Lower lobe of right lung (tissue), 2 donors: ENCODE measurements around the gene TRIM7. TPM values are rescaled to one million over a fixed set of nuclear protein-coding genes. Genes with fewer than 3 reads are reported as not detected.

ENCODE experiments used
- ATAC-seq, 2 donors: fragments of 200-7000 bp; cut with Tn5 transposase; one replicate each; pipeline ENCODE4 v1.9.1; 2020 to 2022; ENCODE audit warnings: mild to moderate bottlenecking in 2 of 2, moderate library complexity in 2 of 2
- DNase-seq: peaks from one replicate; pipeline ENCODE4 v3.0.0-alpha.2; 2020
- H3K27ac ChIP-seq: fragments of 200-600 bp; one replicate; pipeline ENCODE4 v1.8.0; 2022
- H3K27me3 ChIP-seq: fragments of 200-600 bp; one replicate; pipeline ENCODE4 v1.8.0; 2022; ENCODE audit warnings: low read depth
- H3K36me3 ChIP-seq: fragments of 200-600 bp; one replicate; pipeline ENCODE4 v1.8.0; 2022; ENCODE audit warnings: mild to moderate bottlenecking
- H3K4me1 ChIP-seq: fragments of 200-600 bp; one replicate; pipeline ENCODE4 v1.8.0; 2022
- H3K4me3 ChIP-seq: fragments of 200-600 bp; one replicate; pipeline ENCODE4 v1.8.0; 2022; ENCODE audit warnings: mild to moderate bottlenecking
- H3K9me3 ChIP-seq: fragments of 200-600 bp; one replicate; pipeline ENCODE4 v1.8.0; 2022
- CTCF ChIP-seq: fragments of 200-600 bp; IDR thresholded peaks from one replicate; pipeline ENCODE4 v1.8.0; 2022; ENCODE audit warnings: antibody characterized with exemption, mild to moderate bottlenecking
- intact Hi-C: fragments of 100-400 bp; cut with DNase I; formaldehyde crosslinking; loops from one replicate; pipeline ENCODE4 v1.11.0; 2022
- total RNA-seq: library from RNA; stranded (reverse); fragmentation: NEBNext Ultra II Directional; extraction: Animal tissue kit (Norgen Biotek cat#: 25700); gene quantifications from one replicate; pipeline ENCODE4 v1.2.1, GENCODE V29; 2021
- donor health status: DM: no; HTN: yes; CAD: no; lungs with severe emphysema.

The TRIM7 gene
- total RNA-seq, 1 donor from 2014 or later, result 4.3 TPM

- peak within 1 kb of the TSS; percentile 98 for H3K27ac ChIP-seq
Observed at GRCh38 chr5:181243564-181244343, 38.8 kb upstream of the TRIM7 start, which contains the start of gene RACK1. RACK1 (minus strand) TSS chr5:181243906; CDS start chr5:181243800, 106 bp downstream.

DNA sequence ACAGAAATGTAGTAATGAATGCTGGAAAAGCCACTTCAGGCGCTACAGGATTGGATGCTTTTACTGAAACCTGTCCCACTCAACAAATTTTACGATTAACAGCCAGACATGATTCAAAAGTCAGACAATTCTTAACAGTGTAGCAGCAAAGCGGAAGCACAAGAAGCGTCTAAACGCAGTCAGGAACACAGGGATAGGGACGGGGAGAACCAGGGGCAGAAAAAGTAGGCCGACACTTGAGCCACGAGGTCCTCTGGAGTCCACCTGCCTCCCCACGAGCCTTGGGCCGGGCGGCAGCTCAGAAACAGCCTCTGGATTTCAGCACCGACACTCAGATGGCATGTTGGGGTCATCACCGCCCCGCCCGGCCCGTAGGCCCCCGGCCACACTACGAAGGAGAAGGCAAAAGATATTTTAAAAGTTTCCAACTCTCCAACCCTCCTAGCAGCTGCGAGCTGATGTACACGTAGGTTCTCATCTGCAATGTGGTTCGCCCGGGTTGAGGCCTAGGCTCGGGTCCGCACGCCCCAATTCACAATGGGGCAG lies 38.1 kb upstream of the TRIM7 start:
- DNase-seq (no peak), ATAC-seq (peak in 1 of 2 donors; percentile 2)
- H3K27ac ChIP-seq, result peak overlapping the region; percentile 98
- no peaks in the 10 kb centered on the region for H3K27me3 ChIP-seq
- intact Hi-C loops, result no loop called here
- peaks cover 46% of the 10 kb centered on the region for H3K4me1 ChIP-seq
- peaks cover 43% of the 10 kb centered on the region for H3K36me3 ChIP-seq
- no peaks in the 10 kb centered on the region for H3K9me3 ChIP-seq
- TF ChIP-seq CTCF, result no peak
- H3K4me3 ChIP-seq, result peak overlapping the region; percentile 79

More at GRCh38 chr5:181243564-181244343, 38.8 kb upstream of the TRIM7 start, which contains the start of gene RACK1:
- Histone ChIP-seq H3K4me3 (peak within 1 kb of the TSS; percentile 79), H3K4me1 (peaks cover 53% of the 10 kb centered on the region), H3K9me3 (no peaks in the 10 kb centered on the region), H3K36me3 (peaks cover 36% of the 10 kb centered on the region), H3K27me3 (no peaks in the 10 kb centered on the region)
- TF ChIP-seq CTCF, result no peak
- DNase-seq (peak; percentile 91), ATAC-seq (peak; percentile 77 to 80)
- intact Hi-C loops, result no loop called here

DNA sequence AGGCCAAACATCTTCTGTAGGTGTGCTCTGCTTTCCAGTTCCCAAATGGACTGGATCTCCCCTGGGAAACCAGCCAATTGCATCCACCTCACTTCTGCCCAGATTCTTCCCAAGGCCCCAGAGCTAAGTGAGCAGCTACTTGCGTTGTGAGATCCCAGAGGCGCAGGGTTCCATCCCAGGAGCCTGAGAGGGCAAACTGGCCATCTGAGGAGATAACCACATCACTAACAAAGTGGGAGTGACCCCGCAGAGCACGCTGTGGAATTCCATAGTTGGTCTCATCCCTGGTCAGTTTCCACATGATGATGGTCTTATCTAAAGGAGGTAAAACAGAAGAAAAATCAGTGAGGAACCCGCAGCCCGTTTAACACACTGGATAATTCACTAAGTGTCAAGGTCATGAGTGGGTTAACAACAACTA lies 37.0 kb upstream of the TRIM7 start:
- peak overlapping the region; percentile 79 for H3K4me3 ChIP-seq
- intact Hi-C loops, result no loop called here
- no peaks in the 10 kb centered on the region for H3K9me3 ChIP-seq
- no peak for TF ChIP-seq CTCF
- H3K36me3 ChIP-seq, result peaks cover 53% of the 10 kb centered on the region
- peak overlapping the region; percentile 98 for H3K27ac ChIP-seq
- H3K27me3 ChIP-seq, result no peaks in the 10 kb centered on the region
- no peak for DNase-seq
- peaks cover 36% of the 10 kb centered on the region for H3K4me1 ChIP-seq
- no peak for ATAC-seq

GRCh38 chr5:181241393-181241975 lies 36.5 kb upstream of the TRIM7 start:
- intact Hi-C loops, result no loop called here
- ATAC-seq, result no peak
- Histone ChIP-seq H3K27me3 (no peaks in the 10 kb centered on the region), H3K9me3 (no peaks in the 10 kb centered on the region), H3K4me1 (peaks cover 34% of the 10 kb centered on the region), H3K27ac (no peak overlapping the region), H3K36me3 (peaks cover 59% of the 10 kb centered on the region), H3K4me3 (peak overlapping the region; percentile 79)
- TF ChIP-seq CTCF, result no peak
- no peak for DNase-seq

GRCh38 chr5:181239062-181239663 lies 34.2 kb upstream of the TRIM7 start:
- TF ChIP-seq CTCF, result no peak
- DNase-seq (no peak), ATAC-seq (no peak)
- H3K4me3 ChIP-seq, result no peak overlapping the region
- no peaks in the 10 kb centered on the region for H3K27me3 ChIP-seq
- no peak overlapping the region for H3K27ac ChIP-seq
- H3K36me3 ChIP-seq, result peaks cover 82% of the 10 kb centered on the region
- no peaks in the 10 kb centered on the region for H3K9me3 ChIP-seq
- peaks cover 17% of the 10 kb centered on the region for H3K4me1 ChIP-seq
- intact Hi-C loops, result no loop called here
